Measurements from ENCODE around the gene OSBPL9. TPM values are rescaled to one million over a fixed set of nuclear protein-coding genes. Genes with fewer than 3 reads are reported as not detected.

Gene OSBPL9
- polyA plus RNA-seq, 1 experiment, result 68.3 TPM

- POLR2A ChIA-PET, result interaction anchor here (0.6 kb wide), 1 partner anchor 155 kb away, joined by 3 read pairs; no protein-coding TSS in a partner anchor
- CTCF ChIA-PET, result interaction anchor here (1.1 kb wide), 1 partner anchor 199 kb away, joined by 5 read pairs; no protein-coding TSS in a partner anchor
Observed at GRCh38 chr1:51570063-51570710, 46.7 kb upstream of the OSBPL9 start.

DNA sequence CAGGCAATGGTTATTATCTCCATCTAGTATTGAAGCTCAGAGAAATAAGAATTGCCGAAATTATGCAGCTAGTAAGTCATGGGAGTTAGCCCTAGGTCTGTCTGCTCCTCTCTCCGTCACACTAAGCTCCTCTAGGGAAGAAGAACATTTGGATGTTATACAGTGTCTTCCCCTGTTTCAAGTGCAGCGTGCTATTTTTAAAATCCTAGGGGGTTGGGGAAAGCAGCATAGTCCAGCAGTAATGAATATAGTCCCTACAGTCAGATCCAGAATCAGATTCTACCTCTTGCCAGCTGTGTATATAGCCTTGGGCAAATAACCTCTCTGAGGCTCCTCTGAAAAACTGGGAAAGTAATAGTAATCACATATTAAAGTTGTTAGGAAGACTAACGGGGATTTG, 44.5 kb upstream of the OSBPL9 start:
- Histone ChIP-seq H3K27me3 (ENCODE audit: control insufficient read depth, insufficient read depth, low read length) (no peaks in the 10 kb centered on the region), H3K36me3 (ENCODE audit: control insufficient read depth, insufficient read depth, low read length) (no peaks in the 10 kb centered on the region), H3K4me3 (ENCODE audit: low read depth, low read length) (no peak overlapping the region)
- POLR2A ChIA-PET, result no interaction called here
- TF ChIP-seq CTCF (IDR thresholded peaks at IDR 0.05; ENCODE audit: insufficient read depth, low read depth, low read length), result no peak
- no peak for DNase-seq (ENCODE audit: low read depth)
- CTCF ChIA-PET, result no interaction called here

More at GRCh38 chr1:51570063-51570710, 46.7 kb upstream of the OSBPL9 start:
- DNase-seq (ENCODE audit: low read depth), result no peak
- Histone ChIP-seq H3K4me3 (ENCODE audit: low read depth, low read length) (no peak overlapping the region), H3K27me3 (ENCODE audit: control insufficient read depth, insufficient read depth, low read length) (no peaks in the 10 kb centered on the region), H3K36me3 (ENCODE audit: control insufficient read depth, insufficient read depth, low read length) (no peaks in the 10 kb centered on the region)
- no peak for TF ChIP-seq CTCF (IDR thresholded peaks at IDR 0.05; ENCODE audit: insufficient read depth, low read depth, low read length)

GRCh38 chr1:51574796-51575195, 42.1 kb upstream of the OSBPL9 start:
- no peaks in the 10 kb centered on the region for H3K27me3 ChIP-seq (ENCODE audit: control insufficient read depth, insufficient read depth, low read length)
- ChIA-PET POLR2A (no interaction called here), CTCF (no interaction called here)
- TF ChIP-seq CTCF (IDR thresholded peaks at IDR 0.05; ENCODE audit: insufficient read depth, low read depth, low read length), result no peak
- no peak for DNase-seq (ENCODE audit: low read depth)
- H3K4me3 ChIP-seq (ENCODE audit: low read depth, low read length), result no peak overlapping the region
- no peaks in the 10 kb centered on the region for H3K36me3 ChIP-seq (ENCODE audit: control insufficient read depth, insufficient read depth, low read length)

DNA sequence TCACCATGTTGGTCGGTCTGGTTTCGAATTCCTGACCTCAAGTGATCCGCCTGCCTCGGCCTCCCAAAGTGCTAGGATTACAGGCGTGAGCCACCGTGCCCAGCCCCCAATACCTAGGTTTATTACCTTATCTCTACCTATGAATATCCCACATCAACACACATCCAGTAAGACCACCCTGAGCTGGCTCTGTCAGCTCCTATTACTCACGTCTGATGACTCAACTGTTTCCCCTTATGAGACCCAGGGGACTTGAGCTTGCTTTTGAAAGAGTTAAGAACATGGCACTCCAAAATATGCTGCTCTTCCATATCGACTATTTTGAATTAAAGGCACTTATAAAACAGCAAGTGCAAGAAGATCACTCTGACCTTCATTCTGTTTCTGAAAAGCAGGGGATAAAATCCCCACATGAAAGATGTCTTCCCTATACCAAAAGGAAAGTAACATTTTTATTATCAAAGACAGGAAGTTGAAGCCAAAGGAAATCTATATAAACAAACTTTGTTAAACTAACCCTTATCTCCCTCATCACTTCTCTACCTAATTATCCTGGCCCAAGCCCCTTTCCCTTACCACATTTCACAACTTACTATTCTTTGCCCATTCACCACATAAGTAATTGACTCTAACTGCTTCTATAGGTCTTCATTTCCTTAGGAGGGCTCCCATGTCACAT, 41.3 kb upstream of the OSBPL9 start:
- CTCF ChIA-PET, result no interaction called here
- POLR2A ChIA-PET, result no interaction called here
- no peak for DNase-seq (ENCODE audit: low read depth)
- Histone ChIP-seq H3K4me3 (ENCODE audit: low read depth, low read length) (no peak overlapping the region), H3K36me3 (ENCODE audit: control insufficient read depth, insufficient read depth, low read length) (no peaks in the 10 kb centered on the region), H3K27me3 (ENCODE audit: control insufficient read depth, insufficient read depth, low read length) (no peaks in the 10 kb centered on the region)
- no peak for TF ChIP-seq CTCF (IDR thresholded peaks at IDR 0.05; ENCODE audit: insufficient read depth, low read depth, low read length)

DNA sequence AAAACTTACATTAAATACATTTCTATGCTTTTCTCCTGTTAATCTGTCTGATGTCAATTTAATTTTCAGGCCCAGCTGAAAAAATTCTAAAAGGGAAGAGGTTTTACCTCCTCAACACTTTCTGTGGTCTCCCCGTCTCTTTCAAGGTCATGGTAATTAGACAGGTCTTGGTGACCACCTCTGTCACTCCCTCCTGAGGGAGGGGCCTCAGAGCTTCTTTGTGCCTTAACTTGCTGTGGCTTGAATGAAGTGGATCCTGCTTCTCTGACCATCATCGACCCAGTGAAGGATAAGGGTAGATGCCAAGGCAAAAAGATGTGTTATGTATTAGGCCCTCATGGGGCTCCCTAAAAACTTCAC, 40.8 kb upstream of the OSBPL9 start:
- Histone ChIP-seq H3K27me3 (ENCODE audit: control insufficient read depth, insufficient read depth, low read length) (no peaks in the 10 kb centered on the region), H3K36me3 (ENCODE audit: control insufficient read depth, insufficient read depth, low read length) (no peaks in the 10 kb centered on the region), H3K4me3 (ENCODE audit: low read depth, low read length) (no peak overlapping the region)
- no peak for DNase-seq (ENCODE audit: low read depth)
- CTCF ChIA-PET, result no interaction called here
- TF ChIP-seq CTCF (IDR thresholded peaks at IDR 0.05; ENCODE audit: insufficient read depth, low read depth, low read length), result no peak
- POLR2A ChIA-PET, result no interaction called here

All from BJ (cell line).